Measurements from ENCODE around the gene TDRD7. TPM values are rescaled to one million over a fixed set of nuclear protein-coding genes. Genes with fewer than 3 reads are reported as not detected.

TDRD7 gene
- polyA plus RNA-seq, 1 of the 3 experiments (the other 2 are of a cell fraction), result 4.9 TPM

- Histone ChIP-seq H3K9me3 (no peaks in the 10 kb centered on the region), H3K9ac (no peak overlapping the region), H3K27ac (ENCODE audit: low read depth in 2 of 2, low read length in 1 of 2) (no peak overlapping the region), H3F3A (replicated peaks; ENCODE audit: insufficient read depth) (peaks cover 12% of the 10 kb centered on the region), H2AFZ (ENCODE audit: low read depth) (no peak overlapping the region), H4K20me1 (ENCODE audit: insufficient read depth) (peaks cover 6% of the 10 kb centered on the region; the same call in 1 of the 2 replicates), H3K36me3 (replicated peaks in 1 of 2; ENCODE audit: control insufficient read depth in 1 of 2, insufficient read depth in 2 of 2, low read length in 1 of 2) (no peaks in the 10 kb centered on the region), H3K4me2 (peak overlapping the region; percentile 90; the same call in 1 of the 2 replicates), H3K4me1 (ENCODE audit: control insufficient read depth in 1 of 2, insufficient read depth in 2 of 2, low read depth in 1 of 2, low read length in 1 of 2) (peaks cover 8 to 13% of the 10 kb centered on the region in 2 experiments; a peak in 3 of 4 replicates), H3K79me2 (ENCODE audit: insufficient read depth) (peaks cover 8% of the 10 kb centered on the region), H3K4me3 (ENCODE audit: low read depth in 2 of 2, low read length in 1 of 2) (peak overlapping the region in 1 of 2 experiments; percentile 79; a peak in 1 of 4 replicates), H3K27me3 (ENCODE audit: insufficient read depth) (no peaks in the 10 kb centered on the region), H3K9me2 (no peaks in the 10 kb centered on the region)
- TF ChIP-seq, protein P1, sequence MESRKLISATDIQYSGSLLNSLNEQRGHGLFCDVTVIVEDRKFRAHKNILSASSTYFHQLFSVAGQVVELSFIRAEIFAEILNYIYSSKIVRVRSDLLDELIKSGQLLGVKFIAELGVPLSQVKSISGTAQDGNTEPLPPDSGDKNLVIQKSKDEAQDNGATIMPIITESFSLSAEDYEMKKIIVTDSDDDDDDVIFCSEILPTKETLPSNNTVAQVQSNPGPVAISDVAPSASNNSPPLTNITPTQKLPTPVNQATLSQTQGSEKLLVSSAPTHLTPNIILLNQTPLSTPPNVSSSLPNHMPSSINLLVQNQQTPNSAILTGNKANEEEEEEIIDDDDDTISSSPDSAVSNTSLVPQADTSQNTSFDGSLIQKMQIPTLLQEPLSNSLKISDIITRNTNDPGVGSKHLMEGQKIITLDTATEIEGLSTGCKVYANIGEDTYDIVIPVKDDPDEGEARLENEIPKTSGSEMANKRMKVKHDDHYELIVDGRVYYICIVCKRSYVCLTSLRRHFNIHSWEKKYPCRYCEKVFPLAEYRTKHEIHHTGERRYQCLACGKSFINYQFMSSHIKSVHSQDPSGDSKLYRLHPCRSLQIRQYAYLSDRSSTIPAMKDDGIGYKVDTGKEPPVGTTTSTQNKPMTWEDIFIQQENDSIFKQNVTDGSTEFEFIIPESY (IDR thresholded peaks at IDR 0.05; ENCODE audit: borderline replicate concordance, low read depth), result no peak
- TF ChIP-seq, protein P2, sequence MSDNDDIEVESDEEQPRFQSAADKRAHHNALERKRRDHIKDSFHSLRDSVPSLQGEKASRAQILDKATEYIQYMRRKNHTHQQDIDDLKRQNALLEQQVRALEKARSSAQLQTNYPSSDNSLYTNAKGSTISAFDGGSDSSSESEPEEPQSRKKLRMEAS (IDR thresholded peaks at IDR 0.05; ENCODE audit: low read depth), result no peak
- TF ChIP-seq USF1 (IDR thresholded peaks at IDR 0.05; ENCODE audit: borderline replicate concordance, low read depth) (no peak), GABPA (IDR thresholded peaks at IDR 0.05; ENCODE audit: low read depth) (no peak), RXRA (IDR thresholded peaks at IDR 0.05; ENCODE audit: borderline replicate concordance, low read depth) (no peak), ELF1 (IDR thresholded peaks at IDR 0.05) (no peak), CHD2 (IDR thresholded peaks at IDR 0.05; ENCODE audit: low read length, partially characterized antibody) (no peak)
- TF ChIP-seq, protein P3, sequence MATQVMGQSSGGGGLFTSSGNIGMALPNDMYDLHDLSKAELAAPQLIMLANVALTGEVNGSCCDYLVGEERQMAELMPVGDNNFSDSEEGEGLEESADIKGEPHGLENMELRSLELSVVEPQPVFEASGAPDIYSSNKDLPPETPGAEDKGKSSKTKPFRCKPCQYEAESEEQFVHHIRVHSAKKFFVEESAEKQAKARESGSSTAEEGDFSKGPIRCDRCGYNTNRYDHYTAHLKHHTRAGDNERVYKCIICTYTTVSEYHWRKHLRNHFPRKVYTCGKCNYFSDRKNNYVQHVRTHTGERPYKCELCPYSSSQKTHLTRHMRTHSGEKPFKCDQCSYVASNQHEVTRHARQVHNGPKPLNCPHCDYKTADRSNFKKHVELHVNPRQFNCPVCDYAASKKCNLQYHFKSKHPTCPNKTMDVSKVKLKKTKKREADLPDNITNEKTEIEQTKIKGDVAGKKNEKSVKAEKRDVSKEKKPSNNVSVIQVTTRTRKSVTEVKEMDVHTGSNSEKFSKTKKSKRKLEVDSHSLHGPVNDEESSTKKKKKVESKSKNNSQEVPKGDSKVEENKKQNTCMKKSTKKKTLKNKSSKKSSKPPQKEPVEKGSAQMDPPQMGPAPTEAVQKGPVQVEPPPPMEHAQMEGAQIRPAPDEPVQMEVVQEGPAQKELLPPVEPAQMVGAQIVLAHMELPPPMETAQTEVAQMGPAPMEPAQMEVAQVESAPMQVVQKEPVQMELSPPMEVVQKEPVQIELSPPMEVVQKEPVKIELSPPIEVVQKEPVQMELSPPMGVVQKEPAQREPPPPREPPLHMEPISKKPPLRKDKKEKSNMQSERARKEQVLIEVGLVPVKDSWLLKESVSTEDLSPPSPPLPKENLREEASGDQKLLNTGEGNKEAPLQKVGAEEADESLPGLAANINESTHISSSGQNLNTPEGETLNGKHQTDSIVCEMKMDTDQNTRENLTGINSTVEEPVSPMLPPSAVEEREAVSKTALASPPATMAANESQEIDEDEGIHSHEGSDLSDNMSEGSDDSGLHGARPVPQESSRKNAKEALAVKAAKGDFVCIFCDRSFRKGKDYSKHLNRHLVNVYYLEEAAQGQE (IDR thresholded peaks at IDR 0.05; ENCODE audit: low read depth, low read length), result no peak
- no peak for DNase-seq
- ChIA-PET CTCF (interaction anchor here (0.6 to 3.6 kb wide), 9 partner anchors 13 to 557 kb away, joined by 3 to 25 read pairs (median 4); no protein-coding TSS in a partner anchor), POLR2A (no interaction called here)
- 88% methylated on average over 4 of the region's 4 CpGs for WGBS (ENCODE audit: low lambda C conversion rate)
These were observed 1.6 kb downstream of the TDRD7 start for GRCh38 chr9:97413462-97413861.

- H3K9ac ChIP-seq, result no peak overlapping the region
- no peak overlapping the region for H2AFZ ChIP-seq (ENCODE audit: low read depth)
- peaks cover 8% of the 10 kb centered on the region for H3K79me2 ChIP-seq (ENCODE audit: insufficient read depth)
- no peaks in the 10 kb centered on the region for H3K9me2 ChIP-seq
- ChIA-PET CTCF (interaction anchor here (1.4 to 3.8 kb wide), 4 partner anchors 28 to 560 kb away, joined by 3 to 20 read pairs (median 6); no protein-coding TSS in a partner anchor), POLR2A (no interaction called here)
- peaks cover 8 to 13% of the 10 kb centered on the region in 2 experiments for H3K4me1 ChIP-seq (ENCODE audit: control insufficient read depth in 1 of 2, insufficient read depth in 2 of 2, low read depth in 1 of 2, low read length in 1 of 2)
- H3K36me3 ChIP-seq (replicated peaks in 1 of 2; ENCODE audit: control insufficient read depth in 1 of 2, insufficient read depth in 2 of 2, low read length in 1 of 2), result no peaks in the 10 kb centered on the region
- no peaks in the 10 kb centered on the region for H3K27me3 ChIP-seq (ENCODE audit: insufficient read depth)
- no peak overlapping the region for H3K27ac ChIP-seq (ENCODE audit: low read depth in 2 of 2, low read length in 1 of 2)
- TF ChIP-seq MEF2A (IDR thresholded peaks at IDR 0.05; ENCODE audit: borderline replicate concordance, low read depth) (no peak), EP300 (IDR thresholded peaks at IDR 0.05; ENCODE audit: borderline replicate concordance in 1 of 2, low read depth in 1 of 2, low read length in 1 of 2) (no peak), USF2 (IDR thresholded peaks at IDR 0.05; ENCODE audit: borderline replicate concordance, low read depth, low read length) (no peak), TEAD4 (IDR thresholded peaks at IDR 0.05; ENCODE audit: borderline replicate concordance, insufficient read depth) (no peak), CHD2 (IDR thresholded peaks at IDR 0.05; ENCODE audit: low read length, partially characterized antibody) (no peak), MXI1 (IDR thresholded peaks at IDR 0.05; ENCODE audit: low read depth, low read length) (no peak), JUND (IDR thresholded peaks at IDR 0.05) (no peak), CTCF (IDR thresholded peaks at IDR 0.05) (no peak)
- no peak overlapping the region for H3K4me2 ChIP-seq
- whole genome bisulfite sequencing (ENCODE audit: low lambda C conversion rate), result 92% methylated on average over 2 of the region's 2 CpGs
- H3F3A ChIP-seq (replicated peaks; ENCODE audit: insufficient read depth), result peaks cover 17% of the 10 kb centered on the region
- no peaks in the 10 kb centered on the region for H3K9me3 ChIP-seq
- DNase-seq, result no peak
- no peak overlapping the region for H3K4me3 ChIP-seq (ENCODE audit: low read depth in 2 of 2, low read length in 1 of 2)
- peaks cover 12% of the 10 kb centered on the region; the same call in 1 of the 2 replicates for H4K20me1 ChIP-seq (ENCODE audit: insufficient read depth)
These were observed 3.2 kb downstream of the TDRD7 start for GRCh38 chr9:97415146-97415545.

Measured in SK-N-SH (cell line).